Esophagus muscularis mucosa (tissue), 4 donors: ENCODE data around the gene SIX5. TPM values are rescaled to one million over a fixed set of nuclear protein-coding genes. Genes with fewer than 3 reads are reported as not detected.
A peak's percentile ranks its signal among the peaks of the same experiment; 100 is the strongest.
"Not testable (repeated sequence)": the region's sequence is repeated elsewhere in the genome, so short reads cannot be mapped to it uniquely, and the experiment has no call there.

ENCODE experiments used
- DNase-seq: peaks from one replicate; pipeline ENCODE4 v3.0.0-alpha.2; 2017; ENCODE audit errors: extremely low spot score
- H3K27ac ChIP-seq, 4 donors: fragments of 200-600 bp; sonication (generic); replicated peaks in 1 of 4; 1 replicate in 3 of 4; 2 replicates in 1 of 4; pipeline ENCODE4 v1.5.1; 2016 to 2019; ENCODE audit warnings: mild to moderate bottlenecking in 1 of 4
- H3K27me3 ChIP-seq, 4 donors: fragments of 200-600 bp; sonication (generic); one replicate each; pipeline versions ENCODE4 v1.5.1 to v1.6.0; 2016 to 2019
- H3K36me3 ChIP-seq, 4 donors: fragments of 200-600 bp; sonication (generic); one replicate each; pipeline ENCODE4 v1.5.1; 2016 to 2019
- H3K4me1 ChIP-seq, 4 donors: fragments of 200-600 bp; sonication (generic); one replicate each; pipeline ENCODE4 v1.5.1; 2016 to 2019
- H3K4me3 ChIP-seq, 4 donors: fragments of 200-600 bp; sonication (generic); 1 replicate in 2 of 4; 2 replicates in 2 of 4; pipeline ENCODE4 v1.5.1; 2016 to 2019; ENCODE audit warnings: mild to moderate bottlenecking in 4 of 4, moderate library complexity in 1 of 4
- H3K9me3 ChIP-seq, 4 donors: fragments of 200-600 bp; sonication (generic); 1 replicate in 3 of 4; 2 replicates in 1 of 4; pipeline ENCODE4 v1.5.1; 2016 to 2019
- EP300 ChIP-seq: sonication (generic); formaldehyde crosslinking; IDR thresholded peaks from one replicate; pipeline ENCODE4 v1.6.1; 2017; ENCODE audit warnings: antibody characterized with exemption
- POLR2A ChIP-seq: fragments of 450-650 bp; IDR thresholded peaks from one replicate; pipeline ENCODE4 v1.6.1; 2017; ENCODE audit warnings: antibody characterized with exemption, moderate library complexity, mild to moderate bottlenecking, low read depth
- POLR2AphosphoS5 ChIP-seq, 2 donors: sonication (generic); formaldehyde crosslinking; IDR thresholded peaks; one replicate each; pipeline ENCODE4 v1.6.1; 2017; ENCODE audit warnings: antibody characterized with exemption in 2 of 2
- WGBS: methylation state at CpG from one replicate; pipeline ENCODE4 v1.1.5; 2018; 5-methylcytosine and 5-hydroxymethylcytosine counted together
- intact Hi-C: fragments of 100-400 bp; cut with DNase I; formaldehyde crosslinking; loops from one replicate; pipeline ENCODE4 v1.15.1; 2023
- total RNA-seq, 4 donors: library from RNA; depleted of rRNA; stranded (reverse); fragments of >200 nt; gene quantifications; one replicate each; pipeline versions ENCODE4 v1.1.0 to v1.2.1, GENCODE V29; 2016
- TF ChIP-seq, protein P1 (sequence below), 3 experiments: fragments of 200-600 bp in 2 of 3; fragments of 450-650 bp in 1 of 3; sonication (generic) in 2 of 3; IDR thresholded peaks; one replicate each; pipeline ENCODE4 v1.5.1; 2017 to 2019; ENCODE audit warnings: antibody characterized with exemption in 3 of 3, mild to moderate bottlenecking in 2 of 3, moderate library complexity in 1 of 3

SIX5 gene
- total RNA-seq, 4 donors from 2014 or later = 18.2 to 39.9 (median 28.8) TPM

DNA sequence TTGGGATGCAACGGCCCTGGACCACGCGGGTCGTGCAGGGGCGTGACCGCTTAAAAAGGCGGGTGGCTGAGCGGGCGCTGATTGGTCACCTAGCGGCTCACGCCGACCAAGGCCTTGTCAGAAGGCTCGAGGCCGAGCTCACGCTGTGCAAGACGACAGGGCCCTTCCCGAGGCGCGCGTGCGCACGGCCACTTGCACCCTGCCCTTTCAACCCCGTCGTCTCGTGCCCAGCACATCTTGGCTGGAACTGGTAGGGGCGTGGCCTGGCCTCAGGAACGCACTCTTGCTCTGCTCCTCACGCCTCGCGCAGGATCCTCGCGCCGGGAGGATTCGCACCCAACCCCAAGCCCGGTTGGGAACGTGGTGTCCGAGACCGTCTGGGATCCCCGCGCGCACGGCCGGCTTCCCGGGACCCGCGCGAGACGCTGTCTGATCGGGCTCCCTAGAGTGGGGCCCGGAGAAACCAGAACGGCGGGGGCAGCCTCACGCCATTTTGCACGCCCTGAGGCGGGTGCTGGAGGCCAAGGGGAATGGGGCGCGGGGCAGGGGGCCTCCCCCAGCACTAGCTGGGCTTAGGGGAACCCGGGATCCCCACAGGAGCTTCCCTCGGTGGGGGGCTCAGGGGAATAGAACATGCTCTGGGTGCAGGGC, 35.8 kb downstream of the SIX5 start, which contains the start of gene MEIOSIN:
Gene MEIOSIN (plus strand): TSS at position 280 of the 651 bp plus-strand sequence. CDS start 1,938 bp downstream, outside the sequence.
- no peak within 1 kb of the TSS for H3K4me3 ChIP-seq
- H3K27ac ChIP-seq = no peak within 1 kb of the TSS
- TF ChIP-seq POLR2A (no peak), EP300 (no peak), POLR2AphosphoS5 (IDR thresholded peaks at IDR 0.05) (no peak)
- TF ChIP-seq, protein P1, sequence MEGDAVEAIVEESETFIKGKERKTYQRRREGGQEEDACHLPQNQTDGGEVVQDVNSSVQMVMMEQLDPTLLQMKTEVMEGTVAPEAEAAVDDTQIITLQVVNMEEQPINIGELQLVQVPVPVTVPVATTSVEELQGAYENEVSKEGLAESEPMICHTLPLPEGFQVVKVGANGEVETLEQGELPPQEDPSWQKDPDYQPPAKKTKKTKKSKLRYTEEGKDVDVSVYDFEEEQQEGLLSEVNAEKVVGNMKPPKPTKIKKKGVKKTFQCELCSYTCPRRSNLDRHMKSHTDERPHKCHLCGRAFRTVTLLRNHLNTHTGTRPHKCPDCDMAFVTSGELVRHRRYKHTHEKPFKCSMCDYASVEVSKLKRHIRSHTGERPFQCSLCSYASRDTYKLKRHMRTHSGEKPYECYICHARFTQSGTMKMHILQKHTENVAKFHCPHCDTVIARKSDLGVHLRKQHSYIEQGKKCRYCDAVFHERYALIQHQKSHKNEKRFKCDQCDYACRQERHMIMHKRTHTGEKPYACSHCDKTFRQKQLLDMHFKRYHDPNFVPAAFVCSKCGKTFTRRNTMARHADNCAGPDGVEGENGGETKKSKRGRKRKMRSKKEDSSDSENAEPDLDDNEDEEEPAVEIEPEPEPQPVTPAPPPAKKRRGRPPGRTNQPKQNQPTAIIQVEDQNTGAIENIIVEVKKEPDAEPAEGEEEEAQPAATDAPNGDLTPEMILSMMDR (IDR thresholded peaks at IDR 0.05) = no peak
- peaks cover 11 to 26% (median 20%) of the 10 kb centered on the region in 4 donors for H3K4me1 ChIP-seq
- intact Hi-C loops = no loop called here
- no peaks in the 10 kb centered on the region for H3K9me3 ChIP-seq
- DNase-seq = no peak
- H3K27me3 ChIP-seq = no peaks in the 10 kb centered on the region
- no peaks in the 10 kb centered on the region for H3K36me3 ChIP-seq
- WGBS = 92% methylated on average over 57 of the region's 59 CpGs

- Histone ChIP-seq H3K4me1 (peaks cover 11 to 34% (median 25%) of the 10 kb centered on the region in 4 donors), H3K27ac (peak within 1 kb of the TSS; percentile 73 to 85 (median 78)), H3K27me3 (no peaks in the 10 kb centered on the region), H3K36me3 (peaks cover 0 to 6% (median 0%) of the 10 kb centered on the region in 4 donors), H3K9me3 (no peaks in the 10 kb centered on the region), H3K4me3 (peak within 1 kb of the TSS; percentile 69 to 85 (median 79))
- peak; percentile 99 for DNase-seq
- under 1% methylated on average over 48 of the region's 48 CpGs for WGBS
- intact Hi-C loops = no loop called here
- TF ChIP-seq, protein P1 (IDR thresholded peaks at IDR 0.05) = peak in 1 of 3 experiments; percentile 28
- peak; percentile 63 for TF ChIP-seq POLR2A
- no peak for TF ChIP-seq EP300
- TF ChIP-seq POLR2AphosphoS5 (IDR thresholded peaks at IDR 0.05) = peak; percentile 93 to 99
Measured at GRCh38 chr19:45730368-45731288, 38.4 kb downstream of the SIX5 start, which contains the start of gene FBXO46. Gene FBXO46, minus strand, starts transcription at chr19:45730896. Its CDS starts 17,401 bp downstream, at chr19:45713495.

DNA sequence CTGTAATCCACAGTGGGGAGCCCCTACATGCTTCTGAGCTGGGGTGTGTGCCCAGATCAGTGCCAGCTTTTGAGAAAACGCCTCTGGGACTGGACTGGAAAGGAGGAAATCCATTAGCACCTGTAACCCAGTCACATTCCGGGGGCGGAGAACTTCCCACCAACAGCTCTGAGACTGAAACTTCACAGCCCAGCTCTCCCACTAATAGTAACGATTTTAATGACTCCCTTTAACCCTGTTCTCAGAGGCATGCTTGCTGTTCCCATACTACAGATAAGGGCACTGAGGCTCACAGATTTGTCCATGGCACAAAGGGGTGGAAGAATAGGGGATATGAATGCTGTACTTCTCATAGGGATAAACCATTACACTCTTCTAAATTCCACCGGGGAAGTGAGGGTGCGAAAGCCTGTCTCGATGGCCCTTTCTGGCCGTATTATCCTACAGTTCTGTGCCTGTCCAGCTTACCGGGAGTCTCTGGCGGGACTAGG, 39.2 kb downstream of the SIX5 start:
- no peaks in the 10 kb centered on the region for H3K9me3 ChIP-seq
- TF ChIP-seq, protein P1 (IDR thresholded peaks at IDR 0.05) = no peak
- H3K4me1 ChIP-seq = peaks cover 11 to 34% (median 25%) of the 10 kb centered on the region in 4 donors
- intact Hi-C loops = no loop called here
- 10% methylated on average over 10 of the region's 10 CpGs for WGBS
- H3K27me3 ChIP-seq = no peaks in the 10 kb centered on the region
- peaks cover 0 to 12% (median 0%) of the 10 kb centered on the region in 4 donors for H3K36me3 ChIP-seq
- H3K27ac ChIP-seq = peak overlapping the region; percentile 73 to 85 (median 78)
- no peak for DNase-seq
- peak overlapping the region; percentile 69 to 85 (median 79) for H3K4me3 ChIP-seq

- Histone ChIP-seq H3K36me3 (peaks cover 0 to 12% (median 0%) of the 10 kb centered on the region in 4 donors), H3K4me1 (peaks cover 11 to 34% (median 25%) of the 10 kb centered on the region in 4 donors)
- intact Hi-C loops, H3K27me3 ChIP-seq, DNase-seq, H3K9me3 ChIP-seq, H3K4me3 ChIP-seq, H3K27ac ChIP-seq: not testable (repeated sequence)
- WGBS = 97% methylated on average over 18 of the region's 18 CpGs
Measured at GRCh38 chr19:45728683-45729082, 40.4 kb downstream of the SIX5 start.

DNA sequence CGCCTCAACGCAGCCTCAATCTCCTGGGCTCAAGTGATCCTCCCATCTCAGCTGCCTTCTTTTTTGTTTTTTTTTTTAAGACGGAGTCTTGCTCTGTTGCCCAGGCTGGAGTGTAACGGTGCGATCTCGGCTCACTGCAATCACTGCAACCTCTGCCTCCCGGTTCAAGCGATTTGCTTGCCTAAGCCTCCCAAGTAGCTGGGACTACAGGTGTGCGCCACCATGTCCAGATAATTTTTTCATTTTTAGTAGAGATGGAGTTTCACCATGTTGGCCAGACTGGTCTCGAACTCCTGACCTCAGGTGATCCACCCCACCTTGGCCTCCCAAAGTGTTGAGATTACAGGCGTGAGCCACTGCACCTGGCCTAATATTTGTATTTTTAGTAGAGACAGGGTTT, 49.0 kb downstream of the SIX5 start:
- H3K27me3 ChIP-seq, intact Hi-C loops, H3K27ac ChIP-seq, H3K4me3 ChIP-seq, H3K9me3 ChIP-seq, DNase-seq: not testable (repeated sequence)
- Histone ChIP-seq H3K36me3 (peaks cover 0 to 26% (median 14%) of the 10 kb centered on the region in 4 donors), H3K4me1 (peaks cover 10 to 32% (median 24%) of the 10 kb centered on the region in 4 donors)
- 99% methylated on average over 11 of the region's 11 CpGs for WGBS
